Caco-2 (cell line): Measurements from ENCODE around the gene TMEM17. TPM values are rescaled to one million over a fixed set of nuclear protein-coding genes. Genes with fewer than 3 reads are reported as not detected.

Source experiments
- BruUV-seq: library from RNA; stranded (reverse); fragments of 400-500 nt; replicated peaks from 2 replicates; lab custom pipeline; 2021; lab: Mats Ljungman, UMichigan
- CTCF ChIA-PET: fragments of 300-600 bp; sonication (Branson Sonifier 250); formaldehyde crosslinking; loops from one replicate; lab custom pipeline; 2022; ENCODE audit warnings: antibody characterized with exemption; lab: Charles Lee
- POLR2A ChIA-PET: fragments of 300-600 bp; sonication (Branson Sonifier 250); formaldehyde crosslinking; loops from one replicate; lab custom pipeline; 2022; ENCODE audit warnings: antibody characterized with exemption; lab: Charles Lee
- DNase-seq, 2 experiments: peaks; one replicate each; pipeline versions ENCODE4 v3.0.0 to v3.0.0-alpha.2; 2020 to 2022
- H3K27me3 ChIP-seq: replicated peaks from 2 replicates; pipeline ENCODE4 v1.6.0; 2011; ENCODE audit warnings: low read length; ENCODE audit not compliant: control insufficient read depth, insufficient read depth
- H3K36me3 ChIP-seq: 2 replicates; pipeline ENCODE4 v1.5.1; 2011; ENCODE audit warnings: low read length; ENCODE audit not compliant: control insufficient read depth, insufficient read depth
- H3K4me1 ChIP-seq: fragments of 250-450 bp; sonication (Bioruptor Pico); 2 replicates; pipeline ENCODE4 v1.5.1; 2020; ENCODE audit warnings: mild to moderate bottlenecking
- H3K4me3 ChIP-seq: 2 replicates; pipeline ENCODE4 v1.5.1; 2011; ENCODE audit warnings: low read depth, mild to moderate bottlenecking, control low read depth, low read length
- H3K9me3 ChIP-seq: fragments of 250-450 bp; sonication (Bioruptor Pico); 2 replicates; pipeline ENCODE4 v1.5.1; 2020; ENCODE audit warnings: mild to moderate bottlenecking, moderate library complexity
- H3K27ac Mint-ChIP-seq: one replicate; pipeline ENCODE4 v1.8.0; 2022; ENCODE audit warnings: mixed read lengths; ENCODE audit not compliant: unreplicated experiment
- H3K27me3 Mint-ChIP-seq: one replicate; pipeline ENCODE4 v1.8.0; 2022; ENCODE audit warnings: mixed read lengths; ENCODE audit not compliant: insufficient read depth, unreplicated experiment
- H3K36me3 Mint-ChIP-seq: one replicate; pipeline ENCODE4 v1.8.0; 2022; ENCODE audit warnings: mild to moderate bottlenecking, mixed read lengths; ENCODE audit not compliant: insufficient read depth, unreplicated experiment
- H3K4me1 Mint-ChIP-seq: one replicate; pipeline ENCODE4 v1.8.0; 2022; ENCODE audit warnings: low read depth, mixed read lengths; ENCODE audit not compliant: unreplicated experiment
- H3K4me3 Mint-ChIP-seq: one replicate; pipeline ENCODE4 v1.8.0; 2022; ENCODE audit warnings: mild to moderate bottlenecking, moderate library complexity, mixed read lengths; ENCODE audit not compliant: unreplicated experiment
- H3K9me3 Mint-ChIP-seq: one replicate; pipeline ENCODE4 v1.8.0; 2022; ENCODE audit warnings: mixed read lengths; ENCODE audit not compliant: unreplicated experiment
- intact Hi-C: fragments of 100-400 bp; cut with micrococcal nuclease; formaldehyde crosslinking; loops from one replicate; pipeline ENCODE4 v1.10.0; 2022; ENCODE audit not compliant: unreplicated experiment
- total RNA-seq: library from RNA; stranded (reverse); gene quantifications from 2 replicates; pipeline ENCODE4 v1.2.3, GENCODE V29; 2022
- TF ChIP-seq, protein P1 (sequence below), 2 experiments: fragments of 200-600 bp in 1 of 2; IDR thresholded peaks; 1 replicate in 1 of 2; 2 replicates in 1 of 2; pipeline versions ENCODE4 v1.5.1 to v1.8.0; 2011 to 2022; ENCODE audit warnings: antibody characterized with exemption in 1 of 2, control low read depth in 1 of 2, inconsistent platforms in 1 of 2, low read depth in 1 of 2, low read length in 1 of 2, mild to moderate bottlenecking in 1 of 2, moderate library complexity in 1 of 2; ENCODE audit not compliant: insufficient read depth in 1 of 2, severe bottlenecking in 1 of 2, unreplicated experiment in 1 of 2

The TMEM17 gene
- total RNA-seq, 1 experiment from 2014 or later = 3.3 TPM

DNA sequence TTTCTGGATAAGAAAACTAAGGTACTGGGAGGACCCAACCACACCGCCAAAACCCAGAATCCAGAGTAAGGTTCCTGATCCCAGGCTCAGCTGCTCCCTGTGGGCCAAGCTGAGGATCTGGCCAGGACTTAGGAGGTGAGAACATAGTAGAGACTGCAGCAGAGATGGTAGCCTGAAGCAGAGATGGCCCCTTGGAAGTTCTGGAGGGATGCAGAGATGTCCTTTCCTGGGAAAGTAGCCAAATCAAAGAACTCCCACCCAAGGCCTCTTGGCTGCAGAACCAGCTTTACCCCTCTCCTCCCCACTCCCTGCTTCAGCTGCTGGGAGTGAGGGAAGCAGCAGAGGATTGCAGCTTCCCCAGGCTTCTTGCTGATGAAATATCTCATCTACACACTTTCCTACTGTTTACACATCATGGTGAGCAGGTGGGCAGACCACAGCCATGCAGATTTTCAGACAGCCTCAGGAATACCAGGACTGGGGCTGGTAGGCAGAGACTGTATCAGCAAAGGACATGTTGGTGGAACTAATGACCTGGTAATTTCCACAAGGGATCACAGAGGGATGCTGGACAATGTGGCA is 32.7 kb downstream of the TMEM17 start:
- Mint-ChIP-seq H3K4me1 (peaks cover 32% of the 10 kb centered on the region), H3K4me3 (no peak overlapping the region), H3K27ac (no peak overlapping the region), H3K36me3 (no peaks in the 10 kb centered on the region), H3K27me3 (no peaks in the 10 kb centered on the region), H3K9me3 (no peaks in the 10 kb centered on the region)
- H3K36me3 ChIP-seq = no peaks in the 10 kb centered on the region
- no TSS peak for BruUV-seq
- TF ChIP-seq, protein P1, sequence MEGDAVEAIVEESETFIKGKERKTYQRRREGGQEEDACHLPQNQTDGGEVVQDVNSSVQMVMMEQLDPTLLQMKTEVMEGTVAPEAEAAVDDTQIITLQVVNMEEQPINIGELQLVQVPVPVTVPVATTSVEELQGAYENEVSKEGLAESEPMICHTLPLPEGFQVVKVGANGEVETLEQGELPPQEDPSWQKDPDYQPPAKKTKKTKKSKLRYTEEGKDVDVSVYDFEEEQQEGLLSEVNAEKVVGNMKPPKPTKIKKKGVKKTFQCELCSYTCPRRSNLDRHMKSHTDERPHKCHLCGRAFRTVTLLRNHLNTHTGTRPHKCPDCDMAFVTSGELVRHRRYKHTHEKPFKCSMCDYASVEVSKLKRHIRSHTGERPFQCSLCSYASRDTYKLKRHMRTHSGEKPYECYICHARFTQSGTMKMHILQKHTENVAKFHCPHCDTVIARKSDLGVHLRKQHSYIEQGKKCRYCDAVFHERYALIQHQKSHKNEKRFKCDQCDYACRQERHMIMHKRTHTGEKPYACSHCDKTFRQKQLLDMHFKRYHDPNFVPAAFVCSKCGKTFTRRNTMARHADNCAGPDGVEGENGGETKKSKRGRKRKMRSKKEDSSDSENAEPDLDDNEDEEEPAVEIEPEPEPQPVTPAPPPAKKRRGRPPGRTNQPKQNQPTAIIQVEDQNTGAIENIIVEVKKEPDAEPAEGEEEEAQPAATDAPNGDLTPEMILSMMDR (IDR thresholded peaks at IDR 0.05; ENCODE audit: insufficient read depth in 1 of 2, low read depth in 1 of 2, low read length in 1 of 2, severe bottlenecking in 1 of 2, unreplicated experiment in 1 of 2) = no peak
- no peaks in the 10 kb centered on the region for H3K27me3 ChIP-seq
- CTCF ChIA-PET = no interaction called here
- intact Hi-C loops = no loop called here
- H3K9me3 ChIP-seq = no peaks in the 10 kb centered on the region; the same call in 1 of the 2 replicates
- POLR2A ChIA-PET = no interaction called here
- no peak for DNase-seq
- H3K4me3 ChIP-seq = no peak overlapping the region
- peaks cover 27% of the 10 kb centered on the region for H3K4me1 ChIP-seq

- POLR2A ChIA-PET = no interaction called here
- peaks cover 21% of the 10 kb centered on the region for H3K4me1 ChIP-seq
- H3K36me3 Mint-ChIP-seq = no peaks in the 10 kb centered on the region
- no peaks in the 10 kb centered on the region for H3K27me3 ChIP-seq
- BruUV-seq = no TSS peak
- H3K4me1 Mint-ChIP-seq = peaks cover 22% of the 10 kb centered on the region
- H3K9me3 ChIP-seq = no peaks in the 10 kb centered on the region; the same call in 1 of the 2 replicates
- H3K27ac Mint-ChIP-seq = no peak overlapping the region
- H3K27me3 Mint-ChIP-seq = no peaks in the 10 kb centered on the region
- H3K4me3 ChIP-seq = no peak overlapping the region
- no peaks in the 10 kb centered on the region for H3K36me3 ChIP-seq
- DNase-seq = no peak
- H3K9me3 Mint-ChIP-seq = no peaks in the 10 kb centered on the region
- no peak overlapping the region for H3K4me3 Mint-ChIP-seq
- intact Hi-C loops = no loop called here
- CTCF ChIA-PET = no interaction called here
- TF ChIP-seq, protein P1 (IDR thresholded peaks at IDR 0.05; ENCODE audit: insufficient read depth in 1 of 2, low read depth in 1 of 2, low read length in 1 of 2, severe bottlenecking in 1 of 2, unreplicated experiment in 1 of 2) = no peak
Observed at GRCh38 chr2:62472312-62472711, 33.7 kb downstream of the TMEM17 start.

DNA sequence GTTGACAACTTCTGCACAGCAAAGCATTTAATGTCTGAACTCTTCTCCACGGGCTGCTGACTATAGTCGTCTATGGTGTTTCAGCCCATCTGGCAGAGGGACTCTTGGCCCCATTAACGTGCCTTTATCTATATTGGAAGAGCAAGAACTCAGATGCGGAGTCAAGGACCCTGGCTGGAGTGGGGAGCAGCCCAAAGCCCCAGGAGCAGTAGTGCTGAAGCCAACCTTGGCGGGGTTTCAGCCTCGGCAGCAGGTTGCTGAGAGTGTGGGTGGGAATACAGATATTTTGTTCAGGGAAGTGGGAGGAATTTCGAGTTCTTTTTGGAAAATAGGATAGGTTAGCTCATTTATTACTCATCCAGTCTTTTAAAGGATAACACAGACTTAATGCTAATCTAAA is 34.2 kb downstream of the TMEM17 start:
- Mint-ChIP-seq H3K36me3 (no peaks in the 10 kb centered on the region), H3K27ac (no peak overlapping the region), H3K4me3 (no peak overlapping the region), H3K27me3 (no peaks in the 10 kb centered on the region), H3K4me1 (peaks cover 19% of the 10 kb centered on the region), H3K9me3 (no peaks in the 10 kb centered on the region)
- no peak for DNase-seq
- Histone ChIP-seq H3K27me3 (no peaks in the 10 kb centered on the region), H3K4me3 (no peak overlapping the region), H3K9me3 (no peaks in the 10 kb centered on the region; the same call in 1 of the 2 replicates), H3K4me1 (peaks cover 18% of the 10 kb centered on the region; the same call in 1 of the 2 replicates), H3K36me3 (no peaks in the 10 kb centered on the region)
- TF ChIP-seq, protein P1 (IDR thresholded peaks at IDR 0.05; ENCODE audit: insufficient read depth in 1 of 2, low read depth in 1 of 2, low read length in 1 of 2, severe bottlenecking in 1 of 2, unreplicated experiment in 1 of 2) = no peak
- ChIA-PET POLR2A (no interaction called here), CTCF (no interaction called here)
- intact Hi-C loops = no loop called here
- no TSS peak for BruUV-seq
